Kidney (tissue), 14 donors: ENCODE data around the gene APBA1. TPM values are rescaled to one million over a fixed set of nuclear protein-coding genes. Genes with fewer than 3 reads are reported as not detected.

Experiments
- DNase-seq, 5 donors: peaks; one replicate each; pipeline ENCODE4 v3.0.0-alpha.2; 2013 to 2020
- FAIRE-seq: peaks from 2 replicates; lab custom pipeline; 2012; peaks lifted over from hg19 to GRCh38; lab: Jason Lieb, UNC
- H3K27ac ChIP-seq, 2 donors: one replicate each; pipeline ENCODE4 v1.7.0; 2013; ENCODE audit warnings: low read depth in 2 of 2, low read length in 2 of 2, inconsistent platforms in 1 of 2
- H3K27me3 ChIP-seq: one replicate; pipeline ENCODE4 v1.7.1; 2013; ENCODE audit warnings: low read length, inconsistent platforms; ENCODE audit not compliant: control insufficient read depth, insufficient read depth
- H3K36me3 ChIP-seq, 3 donors: one replicate each; pipeline versions ENCODE4 v1.7.0 to v1.7.1; 2013; ENCODE audit warnings: low read length in 3 of 3, control low read depth in 1 of 3, inconsistent platforms in 1 of 3; ENCODE audit not compliant: insufficient read depth in 3 of 3, control insufficient read depth in 2 of 3
- H3K4me1 ChIP-seq, 3 donors: one replicate each; pipeline versions ENCODE4 v1.7.0 to v1.7.1; 2013; ENCODE audit warnings: low read length in 3 of 3, inconsistent platforms in 1 of 3, low read depth in 1 of 3; ENCODE audit not compliant: control insufficient read depth in 2 of 3, insufficient read depth in 2 of 3
- H3K4me3 ChIP-seq, 3 donors: one replicate each; pipeline versions ENCODE4 v1.7.0 to v1.8.1; 2013; ENCODE audit warnings: low read length in 3 of 3, control low read depth in 1 of 3, inconsistent platforms in 1 of 3
- H3K9ac ChIP-seq, 3 donors: one replicate each; pipeline versions ENCODE4 v1.7.0 to v1.7.1; 2013; ENCODE audit warnings: low read length in 3 of 3, control low read depth in 1 of 3, inconsistent platforms in 1 of 3
- H3K9me3 ChIP-seq, 3 donors: one replicate each; pipeline versions ENCODE4 v1.7.0 to v1.7.1; 2013; ENCODE audit warnings: low read length in 3 of 3, control low read depth in 1 of 3, inconsistent platforms in 1 of 3; ENCODE audit not compliant: control insufficient read depth in 2 of 3, insufficient read depth in 1 of 3
- CTCF ChIP-seq: IDR thresholded peaks from 3 replicates; pipeline ENCODE4 v1.5.1; 2012; ENCODE audit warnings: mild to moderate bottlenecking, moderate library complexity, borderline replicate concordance; ENCODE audit not compliant: insufficient read depth; ENCODE audit errors: extremely low read depth
- intact Hi-C: fragments of 100-400 bp; cut with DNase I; formaldehyde crosslinking; loops from one replicate; pipeline ENCODE4 v1.11.1; 2022
- polyA plus RNA-seq: library from polyadenylated mRNA; stranded (reverse); fragments of 350-450 nt; fragmentation: Illumina TruSeq; extraction: RNeasy Lipid Tissue Mini Kit (QIAGEN cat#74804); gene quantifications from one replicate; pipeline ENCODE4 v1.2.3, GENCODE V29; 2014; ENCODE audit warnings: low read depth, low replicate concordance; ENCODE audit not compliant: insufficient read depth
- total RNA-seq: library from RNA; stranded (reverse); fragmentation: NEBNext Ultra II Directional; extraction: Animal tissue kit (Norgen Biotek cat#: 25700); gene quantifications from one replicate; pipeline ENCODE4 v1.2.1, GENCODE V29; 2021
- donor health status: control.
- donor health status: control.
- donor health status: control.
- donor health status: control.
- donor health status: control.
- donor health status: DM: yes; HTN: yes; CAD: no.
- donor health status: Normal renal cell carcinoma (clear cell type).

Gene APBA1
- total and polyA plus RNA-seq, 2 donors from 2014 or later, result 1.3 to 5.1 TPM

DNA sequence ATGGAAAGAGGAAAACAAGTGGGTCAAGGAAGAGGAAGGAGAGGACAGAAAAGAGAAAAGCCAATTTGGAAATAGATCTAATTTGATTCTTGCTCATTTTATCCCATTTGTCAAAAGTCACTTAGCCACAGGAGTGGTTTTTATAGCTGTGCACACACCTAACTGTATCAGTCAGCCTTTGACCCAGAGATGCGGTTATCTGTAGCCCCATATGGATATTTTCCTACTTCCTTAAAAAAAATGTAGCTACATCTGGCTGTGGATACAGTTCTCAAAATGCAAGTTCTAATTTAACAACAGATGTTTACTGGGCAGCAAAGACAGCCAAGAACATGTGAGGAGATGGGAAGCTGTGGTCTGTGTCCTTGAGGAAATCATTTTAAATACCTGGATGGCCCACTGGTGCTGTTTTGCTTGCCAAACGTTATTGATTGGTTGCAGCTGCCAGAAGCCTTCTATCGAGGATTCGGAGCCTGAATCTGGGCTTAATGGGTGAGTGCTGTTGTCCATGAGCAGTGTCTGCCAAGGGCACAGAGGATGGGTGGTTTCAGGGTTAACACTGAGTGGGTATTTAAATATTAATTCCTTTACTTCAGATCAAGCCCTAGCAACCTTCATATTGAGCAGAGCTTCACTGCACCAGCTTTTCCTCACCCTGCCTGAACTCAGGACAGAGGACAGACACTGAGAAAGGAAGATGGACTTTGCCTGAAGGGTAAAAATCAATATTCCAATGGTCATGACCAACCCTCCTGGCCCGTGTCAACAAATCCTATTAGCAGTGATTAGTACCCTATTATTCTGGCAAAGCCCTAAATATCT, 92.2 kb downstream of the APBA1 start:
- no peak for FAIRE-seq
- no peak for DNase-seq
- peaks cover 0 to 2% (median 0%) of the 10 kb centered on the region in 3 donors for H3K4me1 ChIP-seq

DNA sequence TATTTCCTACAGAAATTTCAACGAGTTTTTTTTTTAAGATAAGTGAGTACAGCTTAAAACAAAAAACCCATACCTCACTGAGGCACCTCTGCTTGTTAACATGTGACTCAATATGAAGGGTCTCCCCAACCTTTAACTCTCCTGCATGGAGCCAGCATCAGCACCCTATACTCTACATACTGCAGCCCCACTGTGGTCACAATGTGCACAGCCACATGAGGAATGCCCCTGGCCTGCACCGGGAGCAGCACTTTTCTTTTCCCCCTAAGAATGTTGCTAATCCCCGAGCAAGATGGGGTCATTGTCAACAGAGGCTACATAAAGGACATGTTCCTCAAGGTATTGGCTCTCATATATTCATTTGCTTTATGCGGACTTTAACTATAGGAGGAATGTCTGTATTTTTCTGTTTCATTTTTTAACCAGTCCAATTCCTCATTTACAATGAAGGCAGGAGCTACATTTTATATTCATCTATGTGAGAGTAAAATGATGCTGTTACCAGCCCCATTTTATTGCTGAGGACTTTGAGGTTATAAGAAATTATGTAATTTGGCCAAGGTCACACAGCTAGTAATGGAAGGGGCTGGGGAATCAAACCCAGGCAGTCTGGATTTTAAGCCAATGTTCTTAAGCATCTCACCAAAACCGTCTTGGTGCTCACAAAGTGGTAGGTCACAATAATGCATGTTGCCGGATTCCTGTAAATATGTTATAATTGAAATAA, 93.0 kb downstream of the APBA1 start:
- no peaks in the 10 kb centered on the region for H3K9me3 ChIP-seq

More for the DNA sequence above, 92.2 kb downstream of the APBA1 start:
- H3K9me3 ChIP-seq, result no peaks in the 10 kb centered on the region
- no peaks in the 10 kb centered on the region for H3K36me3 ChIP-seq
- intact Hi-C loops, result no loop called here
- no peak overlapping the region for H3K27ac ChIP-seq
- no peak for TF ChIP-seq CTCF
- H3K9ac ChIP-seq, result no peak overlapping the region
- no peak overlapping the region for H3K4me3 ChIP-seq
- H3K27me3 ChIP-seq, result no peaks in the 10 kb centered on the region

DNA sequence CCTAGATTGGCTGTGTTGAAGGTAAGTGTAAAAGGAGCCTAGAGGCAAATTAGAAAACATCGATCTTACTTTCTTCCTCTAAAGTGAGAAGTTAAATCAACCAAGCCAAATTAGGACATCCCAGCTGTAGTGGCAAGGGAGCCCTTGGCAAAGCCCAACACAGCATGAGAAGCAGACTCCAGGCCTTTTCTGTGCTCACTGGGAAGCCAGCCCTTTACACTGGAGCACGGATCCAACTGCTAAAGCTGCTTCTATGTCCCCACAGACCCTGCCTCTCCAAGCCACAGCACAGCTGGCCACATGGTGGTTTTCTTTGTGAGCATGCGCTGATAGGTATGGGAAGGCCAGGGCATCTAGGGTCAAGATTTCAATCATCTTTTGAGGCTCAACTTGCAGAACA, 94.1 kb downstream of the APBA1 start:
- DNase-seq (no peak), FAIRE-seq (no peak)
- peaks cover 0 to 2% (median 0%) of the 10 kb centered on the region in 3 donors for H3K4me1 ChIP-seq
- TF ChIP-seq CTCF, result no peak
- no peaks in the 10 kb centered on the region for H3K36me3 ChIP-seq
- intact Hi-C loops, result no loop called here
- no peaks in the 10 kb centered on the region for H3K9me3 ChIP-seq
- no peak overlapping the region for H3K4me3 ChIP-seq
- no peak overlapping the region for H3K27ac ChIP-seq
- no peak overlapping the region for H3K9ac ChIP-seq
- no peaks in the 10 kb centered on the region for H3K27me3 ChIP-seq

More for the DNA sequence above, 93.0 kb downstream of the APBA1 start:
- TF ChIP-seq CTCF, result no peak
- Histone ChIP-seq H3K4me1 (peaks cover 0 to 2% (median 0%) of the 10 kb centered on the region in 3 donors), H3K36me3 (no peaks in the 10 kb centered on the region), H3K4me3 (no peak overlapping the region), H3K27ac (no peak overlapping the region), H3K9ac (no peak overlapping the region), H3K27me3 (no peaks in the 10 kb centered on the region)
- FAIRE-seq, result no peak
- DNase-seq, result no peak
- intact Hi-C loops, result no loop called here
